Esophagus squamous epithelium (tissue), 5 donors: ENCODE measurements around the gene TUBA1C. TPM values are rescaled to one million over a fixed set of nuclear protein-coding genes. Genes with fewer than 3 reads are reported as not detected.

ENCODE experiments used
- DNase-seq: peaks from one replicate; lab custom pipeline; 2025; lab: John Stamatoyannopoulos, UW
- H3K27ac ChIP-seq, 4 donors: fragments of 200-600 bp; sonication (generic); one replicate each; pipeline ENCODE4 v1.5.1; 2016 to 2019; ENCODE audit warnings: mild to moderate bottlenecking in 1 of 4
- H3K27me3 ChIP-seq, 4 donors: fragments of 200-600 bp; sonication (generic); 1 replicate in 3 of 4; 2 replicates in 1 of 4; pipeline versions ENCODE4 v1.5.1 to v1.6.0; 2017 to 2021; ENCODE audit warnings: antibody characterized with exemption in 1 of 4
- H3K36me3 ChIP-seq, 3 donors: fragments of 200-600 bp; sonication (generic); one replicate each; pipeline ENCODE4 v1.5.1; 2016 to 2019
- H3K4me1 ChIP-seq, 3 donors: fragments of 200-600 bp; sonication (generic); one replicate each; pipeline ENCODE4 v1.5.1; 2017 to 2019
- H3K4me3 ChIP-seq, 4 donors: fragments of 200-600 bp; sonication (generic); 1 replicate in 3 of 4; 2 replicates in 1 of 4; pipeline ENCODE4 v1.5.1; 2016 to 2019; ENCODE audit warnings: mild to moderate bottlenecking in 2 of 4, moderate library complexity in 1 of 4
- H3K9me3 ChIP-seq, 3 donors: fragments of 200-600 bp; sonication (generic); one replicate each; pipeline ENCODE4 v1.5.1; 2016 to 2019
- CTCF ChIP-seq, 6 experiments: fragments of 450-650 bp in 4 of 6; fragments of 200-600 bp in 2 of 6; sonication (generic) in 2 of 6; IDR thresholded peaks; one replicate each; pipeline ENCODE4 v1.5.1; 2016 to 2019; ENCODE audit warnings: antibody characterized with exemption in 6 of 6, mild to moderate bottlenecking in 4 of 6, moderate library complexity in 4 of 6
- POLR2A ChIP-seq, 4 donors: fragments of 450-650 bp; IDR thresholded peaks; one replicate each; pipeline ENCODE4 v1.6.1; 2017; ENCODE audit warnings: antibody characterized with exemption in 4 of 4, mild to moderate bottlenecking in 4 of 4, moderate library complexity in 3 of 4
- WGBS, 2 donors: methylation state at CpG; one replicate each; pipeline ENCODE4 v1.1.5; 2018; 5-methylcytosine and 5-hydroxymethylcytosine counted together
- intact Hi-C: fragments of 100-400 bp; cut with DNase I; formaldehyde crosslinking; loops from one replicate; pipeline ENCODE4 v1.15.0; 2022
- total RNA-seq, 4 donors: library from RNA; depleted of rRNA; stranded (reverse); fragments of >200 nt; gene quantifications; one replicate each; pipeline ENCODE4 v1.1.0, GENCODE V29; 2016
- donor health status: DM: yes; HTN: yes; CAD: no.

Gene TUBA1C
- total RNA-seq, 4 donors from 2014 or later = 587 to 1,132 (median 718) TPM

GRCh38 chr12:49273726-49274395 is 9.0 kb downstream of the TUBA1C start:
- no peak for DNase-seq
- 85 to 93% methylated on average over 6 of the region's 6 CpGs for WGBS, 2 donors
- intact Hi-C loops = no loop called here
- Histone ChIP-seq H3K27me3 (no peaks in the 10 kb centered on the region), H3K4me1 (peaks cover 0 to 29% (median 16%) of the 10 kb centered on the region in 3 donors), H3K4me3 (no peak overlapping the region), H3K27ac (no peak overlapping the region), H3K36me3 (peaks cover 12 to 53% (median 34%) of the 10 kb centered on the region in 3 donors), H3K9me3 (no peaks in the 10 kb centered on the region)
- TF ChIP-seq CTCF (IDR thresholded peaks at IDR 0.05) = no peak
- TF ChIP-seq POLR2A (IDR thresholded peaks at IDR 0.05) = no peak

GRCh38 chr12:49274396-49275069 is 9.7 kb downstream of the TUBA1C start:
- TF ChIP-seq POLR2A (IDR thresholded peaks at IDR 0.05) (no peak), CTCF (IDR thresholded peaks at IDR 0.05) (no peak)
- no peak for DNase-seq
- peaks cover 0 to 23% (median 10%) of the 10 kb centered on the region in 3 donors for H3K4me1 ChIP-seq
- peaks cover 12 to 50% (median 33%) of the 10 kb centered on the region in 3 donors for H3K36me3 ChIP-seq
- WGBS, 2 donors = 68 to 81% methylated on average over 5 to 7 of the region's 7 CpGs
- no peak overlapping the region for H3K27ac ChIP-seq
- H3K9me3 ChIP-seq = no peaks in the 10 kb centered on the region
- H3K4me3 ChIP-seq = no peak overlapping the region
- no peaks in the 10 kb centered on the region for H3K27me3 ChIP-seq
- intact Hi-C loops = no loop called here

GRCh38 chr12:49276304-49277290 is 11.7 kb downstream of the TUBA1C start:
- H3K27ac ChIP-seq = no peak overlapping the region
- 73% methylated on average over 9 to 12 of the region's 13 CpGs for WGBS, 2 donors
- peaks cover 4 to 29% (median 12%) of the 10 kb centered on the region in 3 donors for H3K36me3 ChIP-seq
- peaks cover 0 to 3% (median 0%) of the 10 kb centered on the region in 4 donors for H3K27me3 ChIP-seq
- no peaks in the 10 kb centered on the region for H3K9me3 ChIP-seq
- H3K4me1 ChIP-seq = peaks cover 0 to 2% (median 0%) of the 10 kb centered on the region in 3 donors
- DNase-seq = no peak
- H3K4me3 ChIP-seq = no peak overlapping the region
- TF ChIP-seq CTCF (IDR thresholded peaks at IDR 0.05) = no peak
- TF ChIP-seq POLR2A (IDR thresholded peaks at IDR 0.05) = no peak
- intact Hi-C loops = no loop called here

- Histone ChIP-seq H3K9me3 (no peaks in the 10 kb centered on the region), H3K36me3 (peaks cover 0 to 21% (median 9%) of the 10 kb centered on the region in 3 donors), H3K27me3 (peaks cover 0 to 11% (median 0%) of the 10 kb centered on the region in 4 donors), H3K4me1 (no peaks in the 10 kb centered on the region), H3K27ac (no peak overlapping the region), H3K4me3 (no peak overlapping the region)
- TF ChIP-seq CTCF (IDR thresholded peaks at IDR 0.05) = no peak
- no peak for TF ChIP-seq POLR2A (IDR thresholded peaks at IDR 0.05)
- intact Hi-C loops = no loop called here
- no peak for DNase-seq
- WGBS, 2 donors = 76 to 83% methylated on average over 3 of the region's 7 CpGs
Observed at GRCh38 chr12:49277466-49277865, 12.6 kb downstream of the TUBA1C start.
